Amniotic stem cell (primary cell): Measurements from ENCODE around the gene PKP1.

Experiments
- DNase-seq: peaks from one replicate; lab custom pipeline; 2025; lab: John Stamatoyannopoulos, UW

The PKP1 gene

GRCh38 chr1:201310251-201310985, 27.1 kb downstream of the PKP1 start:
- DNase-seq = no peak

GRCh38 chr1:201310986-201311355, 27.7 kb downstream of the PKP1 start:
- no peak for DNase-seq

GRCh38 chr1:201311356-201312011, 28.2 kb downstream of the PKP1 start:
- no peak for DNase-seq

- no peak for DNase-seq
Observed at GRCh38 chr1:201312298-201312697, 29.0 kb downstream of the PKP1 start.

- DNase-seq = no peak
Observed at GRCh38 chr1:201313086-201313485, 29.8 kb downstream of the PKP1 start.

GRCh38 chr1:201316556-201316955, 33.2 kb downstream of the PKP1 start:
- DNase-seq = no peak

- no peak for DNase-seq
Observed at GRCh38 chr1:201317551-201317950, 34.2 kb downstream of the PKP1 start.

GRCh38 chr1:201318504-201319340, 35.4 kb downstream of the PKP1 start:
- DNase-seq = no peak

GRCh38 chr1:201319631-201320030, 36.3 kb downstream of the PKP1 start:
- no peak for DNase-seq

- DNase-seq = no peak
Observed at GRCh38 chr1:201320168-201320788, 37.0 kb downstream of the PKP1 start.

- DNase-seq = no peak
Observed at GRCh38 chr1:201321826-201322390, 38.6 kb downstream of the PKP1 start.

- DNase-seq = no peak
Observed at GRCh38 chr1:201322653-201323510, 39.6 kb downstream of the PKP1 start.

GRCh38 chr1:201324306-201324705, 41.0 kb downstream of the PKP1 start:
- DNase-seq = no peak

GRCh38 chr1:201324821-201325677, 41.7 kb downstream of the PKP1 start:
- DNase-seq = no peak

GRCh38 chr1:201325678-201326060, 42.4 kb downstream of the PKP1 start:
- no peak for DNase-seq

GRCh38 chr1:201326710-201327109, 43.4 kb downstream of the PKP1 start:
- no peak for DNase-seq

GRCh38 chr1:201327687-201328240, 44.5 kb downstream of the PKP1 start:
- no peak for DNase-seq

GRCh38 chr1:201328576-201328975, 45.3 kb downstream of the PKP1 start:
- DNase-seq = no peak

- no peak for DNase-seq
Observed at GRCh38 chr1:201329286-201329685, 46.0 kb downstream of the PKP1 start.

GRCh38 chr1:201329801-201330200, 46.5 kb downstream of the PKP1 start:
- no peak for DNase-seq
